HG03060 (cell line): ENCODE measurements around the gene GOLPH3L.
"Not testable (repeated sequence)": the region's sequence is repeated elsewhere in the genome, so short reads cannot be mapped to it uniquely, and the experiment has no call there.

Source experiments
- ATAC-seq: cut with Tn5 transposase; IDR thresholded peaks from one replicate; pipeline ENCODE4 v1.9.1; 2021; ENCODE audit warnings: low read depth, moderate number of reproducible peaks; ENCODE audit not compliant: unreplicated experiment

Gene GOLPH3L

GRCh38 chr1:150661156-150661555, 35.8 kb downstream of the GOLPH3L start:
- ATAC-seq = no peak

GRCh38 chr1:150660584-150660983, 36.4 kb downstream of the GOLPH3L start:
- ATAC-seq = no peak

- not testable (repeated sequence) for ATAC-seq
Observed at GRCh38 chr1:150657064-150657463, 39.9 kb downstream of the GOLPH3L start.

- ATAC-seq = not testable (repeated sequence)
Observed at GRCh38 chr1:150654635-150655034, 42.3 kb downstream of the GOLPH3L start.

GRCh38 chr1:150650193-150650592, 46.8 kb downstream of the GOLPH3L start:
- ATAC-seq = no peak

GRCh38 chr1:150649441-150650075, 47.4 kb downstream of the GOLPH3L start:
- no peak for ATAC-seq

- no peak for ATAC-seq
Observed at GRCh38 chr1:150642296-150642695, 54.7 kb downstream of the GOLPH3L start.

GRCh38 chr1:150641126-150641815, 55.7 kb downstream of the GOLPH3L start:
- not testable (repeated sequence) for ATAC-seq

GRCh38 chr1:150638430-150638829, 58.5 kb downstream of the GOLPH3L start:
- not testable (repeated sequence) for ATAC-seq

- not testable (repeated sequence) for ATAC-seq
Observed at GRCh38 chr1:150634839-150635622, 61.9 kb downstream of the GOLPH3L start.

- peak; percentile 88 for ATAC-seq
Observed at GRCh38 chr1:150629115-150629928, 67.6 kb downstream of the GOLPH3L start, which contains the start of gene ENSA. Gene ENSA (minus strand): TSS chr1:150629612. CDS start chr1:150629470, 142 bp downstream.

- no peak for ATAC-seq
Observed at GRCh38 chr1:150628766-150629114, 68.2 kb downstream of the GOLPH3L start.

- no peak for ATAC-seq
Observed at GRCh38 chr1:150627826-150628410, 69.0 kb downstream of the GOLPH3L start.

GRCh38 chr1:150626150-150626549, 70.8 kb downstream of the GOLPH3L start:
- no peak for ATAC-seq

- ATAC-seq = not testable (repeated sequence)
Observed at GRCh38 chr1:150624546-150624945, 72.4 kb downstream of the GOLPH3L start.

- not testable (repeated sequence) for ATAC-seq
Observed at GRCh38 chr1:150624134-150624533, 72.8 kb downstream of the GOLPH3L start.

- no peak for ATAC-seq
Observed at GRCh38 chr1:150622303-150622975, 74.5 kb downstream of the GOLPH3L start.

- no peak for ATAC-seq
Observed at GRCh38 chr1:150621497-150622302, 75.3 kb downstream of the GOLPH3L start.

GRCh38 chr1:150620919-150621318, 76.0 kb downstream of the GOLPH3L start:
- no peak for ATAC-seq
